Left ventricle myocardium superior (tissue), 1 donor: Measurements from ENCODE around the gene ARHGAP6. TPM values are rescaled to one million over a fixed set of nuclear protein-coding genes. Genes with fewer than 3 reads are reported as not detected.

Experiments
- ATAC-seq: fragments of 200-7000 bp; cut with Tn5 transposase; one replicate; pipeline ENCODE4 v1.9.1; 2020; ENCODE audit warnings: mild to moderate bottlenecking, moderate library complexity
- DNase-seq: peaks from one replicate; pipeline ENCODE4 v3.0.0-alpha.2; 2020
- intact Hi-C: fragments of 100-400 bp; cut with micrococcal nuclease; formaldehyde crosslinking; loops from one replicate; pipeline ENCODE4 v1.11.0; 2022
- total RNA-seq: library from RNA; stranded (reverse); fragmentation: NEBNext Ultra II Directional; extraction: Animal tissue kit (Norgen Biotek cat#: 25700); gene quantifications from one replicate; pipeline ENCODE4 v1.2.1, GENCODE V29; 2021
- donor health status: DM: no; HTN: yes; CAD: no; lungs with severe emphysema.

Gene ARHGAP6
- total RNA-seq, 1 donor from 2014 or later: 2.8 TPM

DNA sequence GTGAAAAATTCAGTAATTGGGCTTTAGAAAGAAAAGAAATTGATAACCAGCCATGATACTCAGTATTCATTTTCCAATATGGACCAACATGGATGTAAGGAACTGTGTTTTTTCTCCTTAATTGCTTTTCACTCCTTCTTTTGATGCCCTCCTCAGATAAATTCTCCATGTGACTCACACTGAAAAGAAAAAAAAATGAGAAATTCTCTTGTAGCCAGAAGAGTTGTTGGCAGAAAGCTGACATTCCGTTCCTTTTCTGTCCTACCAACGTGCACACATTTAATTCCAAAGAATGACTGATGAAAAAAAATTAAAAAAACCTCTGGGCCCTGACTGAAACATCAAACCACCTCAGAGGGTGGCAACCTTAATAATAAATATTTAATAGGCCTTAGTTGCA is 219.4 kb downstream of the ARHGAP6 start:
- intact Hi-C loops: no loop called here
- no peak for ATAC-seq
- no peak for DNase-seq

GRCh38 chrX:11445540-11445939 is 220.2 kb downstream of the ARHGAP6 start:
- intact Hi-C loops: no loop called here
- DNase-seq (no peak), ATAC-seq (no peak)

DNA sequence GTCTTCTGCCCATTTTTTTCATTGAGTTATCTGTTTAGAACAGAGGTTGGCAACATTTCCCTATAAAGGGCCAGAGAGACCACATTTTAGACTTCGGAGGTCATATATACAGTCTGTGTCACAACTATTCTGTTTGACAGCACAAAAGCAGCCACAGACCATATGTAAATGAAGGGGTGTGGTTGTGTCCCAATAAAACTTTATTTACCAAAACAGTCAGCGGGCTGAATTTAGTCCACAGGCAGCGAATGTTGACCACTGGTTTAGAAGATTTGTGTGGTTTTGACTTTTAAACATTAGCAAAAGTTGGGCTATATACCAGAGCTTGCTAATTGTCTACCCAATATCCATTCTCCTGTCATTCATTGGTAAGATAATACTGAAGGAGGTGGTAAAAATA is 221.7 kb downstream of the ARHGAP6 start:
- ATAC-seq (no peak), DNase-seq (no peak)
- intact Hi-C loops: no loop called here

GRCh38 chrX:11439846-11440245 is 225.9 kb downstream of the ARHGAP6 start:
- DNase-seq: no peak
- no peak for ATAC-seq
- intact Hi-C loops: no loop called here

- DNase-seq (no peak), ATAC-seq (peak; percentile 40)
- intact Hi-C loops: no loop called here
These were observed 227.0 kb downstream of the ARHGAP6 start for GRCh38 chrX:11438767-11439166.

GRCh38 chrX:11438380-11438723 is 227.4 kb downstream of the ARHGAP6 start:
- ATAC-seq (no peak), DNase-seq (no peak)
- intact Hi-C loops: no loop called here

GRCh38 chrX:11437642-11438379 is 227.9 kb downstream of the ARHGAP6 start:
- DNase-seq (peak; percentile 59), ATAC-seq (peak; percentile 79)
- intact Hi-C loops: no loop called here

DNA sequence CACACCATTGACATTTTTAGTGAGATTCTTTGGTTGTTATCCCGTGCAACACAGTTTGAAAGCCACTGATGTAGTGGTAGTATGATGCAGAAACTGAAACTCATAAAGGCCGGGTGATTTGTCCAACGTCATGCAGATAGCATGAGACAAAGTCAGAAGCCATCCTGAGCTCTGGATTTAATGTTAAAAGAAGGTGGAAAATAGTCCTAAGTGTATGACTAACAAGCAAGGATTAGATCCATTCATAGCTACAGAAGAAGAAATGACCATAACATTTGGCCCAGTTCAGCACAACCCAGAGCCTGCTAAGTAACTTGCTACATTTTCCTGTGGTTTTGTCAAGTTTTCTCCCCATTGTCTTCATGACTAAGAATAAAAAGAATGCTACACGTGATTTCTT is 230.2 kb downstream of the ARHGAP6 start:
- no peak for DNase-seq

GRCh38 chrX:11434607-11435006 is 231.1 kb downstream of the ARHGAP6 start:
- intact Hi-C loops: no loop called here
- ATAC-seq (no peak), DNase-seq (no peak)

More for the DNA sequence above, 230.2 kb downstream of the ARHGAP6 start:
- intact Hi-C loops: no loop called here
- ATAC-seq: no peak

- no peak for ATAC-seq
- intact Hi-C loops: no loop called here
- DNase-seq: no peak
These were observed 233.9 kb downstream of the ARHGAP6 start for GRCh38 chrX:11431786-11432185.

DNA sequence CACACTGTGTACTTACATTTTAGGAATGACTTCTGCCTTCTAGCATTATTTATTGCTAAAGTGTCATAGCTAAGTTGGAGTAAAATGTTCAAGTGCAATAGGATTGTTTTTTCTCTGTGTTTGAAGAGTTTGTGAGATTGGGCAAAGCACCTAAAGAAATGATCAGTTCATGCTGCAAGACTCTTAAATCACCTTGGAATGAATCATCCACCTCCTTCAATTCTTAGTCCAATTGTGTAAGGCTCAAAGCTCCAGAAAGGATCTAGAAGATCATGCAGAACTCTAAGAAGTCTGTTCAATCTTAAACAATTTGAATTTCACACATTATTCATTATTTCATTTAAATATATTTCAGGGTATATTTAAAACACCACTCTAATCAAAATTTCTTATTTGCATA is 235.4 kb downstream of the ARHGAP6 start:
- intact Hi-C loops: no loop called here
- ATAC-seq (no peak), DNase-seq (no peak)

DNA sequence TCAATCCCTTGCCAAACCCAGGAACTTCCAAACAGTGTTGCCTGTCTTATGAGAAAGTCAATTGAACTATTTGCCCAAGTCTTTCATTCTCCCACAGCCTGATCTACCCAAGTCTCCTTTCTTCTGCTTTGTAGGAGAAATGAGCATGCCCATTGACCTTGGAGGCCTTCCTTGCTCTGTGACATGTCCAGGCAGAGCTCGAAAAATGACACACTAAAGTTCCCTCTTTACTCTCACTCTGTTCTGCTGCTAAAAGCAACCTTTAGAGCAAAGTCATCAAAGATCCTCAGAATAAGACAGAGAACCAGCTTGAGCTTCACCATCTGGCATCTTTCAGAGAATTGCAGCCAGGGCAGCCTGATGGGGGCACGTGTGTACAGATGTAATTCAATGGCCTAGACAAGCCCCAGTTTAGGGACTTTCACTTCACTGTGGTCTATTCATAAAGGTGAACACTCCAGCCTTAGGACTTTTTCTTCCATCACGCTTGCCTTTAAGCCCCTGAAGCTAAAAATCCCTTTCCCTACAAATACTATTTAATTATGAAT is 236.1 kb downstream of the ARHGAP6 start:
- ATAC-seq (no peak), DNase-seq (no peak)
- intact Hi-C loops: no loop called here

GRCh38 chrX:11427453-11428071 is 238.2 kb downstream of the ARHGAP6 start:
- intact Hi-C loops: no loop called here
- peak; percentile 87 for ATAC-seq
- DNase-seq: peak; percentile 66

GRCh38 chrX:11426712-11427452 is 238.8 kb downstream of the ARHGAP6 start:
- DNase-seq: peak; percentile 30
- ATAC-seq: peak; percentile 46
- intact Hi-C loops: no loop called here

DNA sequence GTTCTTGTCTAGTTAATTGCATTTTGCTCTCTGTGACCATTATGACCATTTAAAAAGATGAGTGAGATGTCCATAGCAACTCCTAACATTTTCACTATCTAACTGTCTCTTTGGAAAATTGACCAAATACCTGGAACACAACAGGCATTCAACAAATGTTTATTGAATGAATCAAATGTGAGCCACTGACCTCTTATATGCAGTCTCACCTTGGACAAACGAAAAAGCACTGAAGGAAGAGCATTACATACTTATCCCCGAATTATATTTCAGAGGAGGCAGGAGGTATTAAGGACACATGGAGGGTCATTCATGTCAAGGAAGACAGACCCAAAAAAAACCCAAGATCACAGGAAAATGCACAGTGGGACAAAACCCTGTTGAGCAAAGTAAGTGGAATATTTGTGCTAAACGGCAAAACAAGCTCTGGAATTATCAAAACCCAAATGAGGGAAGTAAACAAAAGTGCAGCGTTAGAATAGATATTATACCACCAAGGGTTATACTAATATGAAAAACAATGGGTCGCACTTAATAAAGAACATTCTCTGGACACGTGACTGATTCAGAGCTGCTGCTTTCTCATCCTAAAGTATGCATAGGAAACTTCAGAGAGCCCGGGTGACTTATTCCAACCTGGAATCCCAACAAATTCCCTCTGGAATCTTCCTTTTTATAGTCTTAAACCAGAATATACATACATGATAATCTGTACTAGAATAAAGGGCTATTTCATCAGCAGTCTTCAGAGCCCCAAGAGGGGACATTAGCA is 240.6 kb downstream of the ARHGAP6 start:
- no peak for DNase-seq
- no peak for ATAC-seq
- intact Hi-C loops: no loop called here

GRCh38 chrX:11423949-11424348 is 241.8 kb downstream of the ARHGAP6 start:
- DNase-seq (no peak), ATAC-seq (no peak)
- intact Hi-C loops: no loop called here

DNA sequence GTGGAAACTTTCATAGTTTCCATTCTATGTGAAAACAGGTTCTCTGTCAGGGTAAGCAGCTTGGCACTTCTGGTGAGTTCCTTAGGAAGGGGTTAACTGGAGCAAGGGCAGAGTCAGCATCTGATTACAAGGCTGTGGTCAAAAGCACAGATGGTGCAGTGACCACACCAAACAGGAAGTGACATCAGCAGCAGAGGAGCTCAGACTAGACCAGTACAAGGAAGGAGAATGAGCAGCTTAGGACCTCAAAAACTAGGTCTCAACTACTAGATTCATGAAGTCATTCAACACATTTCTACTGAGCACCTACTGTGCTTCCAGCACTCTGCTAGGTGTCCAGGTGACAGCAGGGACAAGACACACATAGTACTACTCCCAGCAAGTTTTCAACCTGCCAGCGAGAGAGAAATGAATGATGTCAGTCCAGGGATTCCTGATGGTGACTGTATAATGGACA is 242.3 kb downstream of the ARHGAP6 start:
- peak; percentile 59 for ATAC-seq
- intact Hi-C loops: no loop called here
- DNase-seq: no peak

DNA sequence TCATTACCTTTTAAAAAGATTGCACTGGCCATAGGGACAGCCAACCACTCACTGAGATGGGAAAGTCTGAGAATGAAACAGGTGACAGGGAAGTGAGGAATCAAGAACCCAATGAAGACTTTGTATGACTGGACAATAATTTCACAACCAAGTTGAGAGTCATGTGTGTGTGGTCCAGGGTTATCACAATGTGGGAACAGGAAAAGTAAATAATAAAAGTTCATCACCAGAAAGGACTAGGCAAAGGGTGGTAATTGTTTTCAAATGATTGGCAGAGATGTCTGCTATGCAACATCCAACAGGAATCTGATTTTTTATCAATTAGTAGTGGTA is 243.2 kb downstream of the ARHGAP6 start:
- intact Hi-C loops: no loop called here
- no peak for ATAC-seq
- DNase-seq: no peak

DNA sequence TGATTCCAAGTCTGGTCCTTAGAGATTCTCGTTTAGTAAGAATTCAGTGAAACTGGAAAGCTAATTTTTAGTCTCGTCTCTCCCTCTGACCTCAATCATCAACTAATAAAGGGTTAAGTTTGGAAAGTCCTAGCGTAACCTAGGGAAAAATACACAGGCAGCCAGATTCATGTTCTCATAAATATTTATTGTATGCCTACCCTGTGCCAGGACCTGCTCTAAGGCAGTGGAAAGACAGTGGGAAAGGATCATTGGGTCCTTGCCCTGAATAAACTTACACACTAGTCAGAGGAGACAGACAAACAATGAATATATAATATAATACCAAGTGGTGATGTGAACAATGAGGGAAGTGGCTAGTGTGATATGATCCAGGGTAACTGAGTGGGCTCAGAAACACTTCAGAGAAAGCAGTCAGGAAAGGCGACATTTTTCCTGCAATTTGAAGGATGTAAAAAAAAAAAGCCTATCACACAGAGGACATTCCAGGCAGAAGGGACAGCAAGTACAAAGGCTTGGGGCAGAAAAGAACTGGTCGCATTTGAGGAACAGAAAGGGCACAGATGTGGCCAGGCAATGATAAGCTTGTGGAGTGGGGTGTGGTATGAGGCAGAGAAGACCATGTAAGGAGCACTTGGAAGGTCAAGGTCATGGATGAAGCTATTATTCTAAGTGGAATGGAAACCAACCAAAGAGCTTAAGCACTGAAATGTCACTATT is 243.8 kb downstream of the ARHGAP6 start:
- intact Hi-C loops: no loop called here
- no peak for ATAC-seq

More for the DNA sequence above, 243.8 kb downstream of the ARHGAP6 start:
- DNase-seq: no peak
